ENCODE data around the gene MRC2. TPM values are rescaled to one million over a fixed set of nuclear protein-coding genes. Genes with fewer than 3 reads are reported as not detected.

Gene MRC2
- total RNA-seq, 2 experiments from 2014 or later: 8.1 to 9.0 TPM

- CTCF ChIA-PET: no interaction called here
- intact Hi-C loops (cut with micrococcal nuclease): loop anchor here (10.0 kb wide), 1 partner anchor 72 kb away; no protein-coding TSS in a partner anchor
- Mint-ChIP-seq H3K4me3 (peak overlapping the region; percentile 73), H3K27me3 (peaks cover 27% of the 10 kb centered on the region), H3K4me1 (ENCODE audit: low read depth) (peaks cover 22% of the 10 kb centered on the region), H3K36me3 (ENCODE audit: low read depth) (no peaks in the 10 kb centered on the region), H3K27ac (peak overlapping the region; percentile 80), H3K9me3 (peaks cover 2% of the 10 kb centered on the region)
- DNase-seq (peak; percentile 55), ATAC-seq (no peak)
- TF ChIP-seq CTCF (IDR thresholded peaks at IDR 0.05): no peak
- POLR2A ChIA-PET: interaction anchor here (1.8 kb wide), 1 partner anchor 9 kb away, joined by 5 read pairs; no protein-coding TSS in a partner anchor
Observed at GRCh38 chr17:62652251-62653001, 25.0 kb downstream of the MRC2 start.

GRCh38 chr17:62653002-62653825 lies 25.7 kb downstream of the MRC2 start:
- peaks cover 27% of the 10 kb centered on the region for H3K27me3 Mint-ChIP-seq
- peak overlapping the region; percentile 73 for H3K4me3 Mint-ChIP-seq
- peak; percentile 94 for ATAC-seq
- ChIA-PET POLR2A (interaction anchor here (0.5 to 1.8 kb wide), 4 partner anchors 9 to 71 kb away, joined by 3 to 5 read pairs (median 5); no protein-coding TSS in a partner anchor), CTCF (interaction anchor here (1.1 to 1.9 kb wide), 3 partner anchors 19 to 231 kb away, joined by 3 to 6 read pairs (median 6); no protein-coding TSS in a partner anchor)
- DNase-seq: peak; percentile 97
- no peaks in the 10 kb centered on the region for H3K36me3 Mint-ChIP-seq (ENCODE audit: low read depth)
- H3K9me3 Mint-ChIP-seq: peaks cover 2% of the 10 kb centered on the region
- peak overlapping the region; percentile 80 for H3K27ac Mint-ChIP-seq
- intact Hi-C loops (cut with micrococcal nuclease): loop anchor here (10.0 kb wide), 1 partner anchor 72 kb away; no protein-coding TSS in a partner anchor
- H3K4me1 Mint-ChIP-seq (ENCODE audit: low read depth): peaks cover 22% of the 10 kb centered on the region
- no peak for TF ChIP-seq CTCF (IDR thresholded peaks at IDR 0.05)

- ChIA-PET CTCF (interaction anchor here (1.1 to 1.9 kb wide), 3 partner anchors 18 to 232 kb away, joined by 3 to 6 read pairs (median 6); no protein-coding TSS in a partner anchor), POLR2A (interaction anchor here (0.5 to 1.8 kb wide), 4 partner anchors 8 to 70 kb away, joined by 3 to 5 read pairs (median 5); no protein-coding TSS in a partner anchor)
- H3K36me3 Mint-ChIP-seq (ENCODE audit: low read depth): peaks cover 3% of the 10 kb centered on the region
- intact Hi-C loops (cut with micrococcal nuclease): loop anchor here (10.0 kb wide), 1 partner anchor 71 kb away; no protein-coding TSS in a partner anchor
- H3K9me3 Mint-ChIP-seq: peaks cover 2% of the 10 kb centered on the region
- no peak for TF ChIP-seq CTCF (IDR thresholded peaks at IDR 0.05)
- peak overlapping the region; percentile 47 for H3K4me3 Mint-ChIP-seq
- peak overlapping the region; percentile 75 for H3K27ac Mint-ChIP-seq
- no peak for DNase-seq
- ATAC-seq: peak; percentile 6
- H3K4me1 Mint-ChIP-seq (ENCODE audit: low read depth): peaks cover 22% of the 10 kb centered on the region
- peaks cover 27% of the 10 kb centered on the region for H3K27me3 Mint-ChIP-seq
Observed at GRCh38 chr17:62653826-62654761, 26.6 kb downstream of the MRC2 start.

GRCh38 chr17:62655656-62656055 lies 28.2 kb downstream of the MRC2 start:
- intact Hi-C loops (cut with micrococcal nuclease): loop anchor here (10.0 kb wide), 1 partner anchor 69 kb away; no protein-coding TSS in a partner anchor
- ChIA-PET CTCF (no interaction called here), POLR2A (interaction anchor here (0.9 kb wide), 1 partner anchor 10 kb away, joined by 3 read pairs; no protein-coding TSS in a partner anchor)
- ATAC-seq (no peak), DNase-seq (no peak)
- Mint-ChIP-seq H3K27me3 (peaks cover 25% of the 10 kb centered on the region), H3K9me3 (peaks cover 8% of the 10 kb centered on the region), H3K4me1 (ENCODE audit: low read depth) (peaks cover 22% of the 10 kb centered on the region), H3K27ac (no peak overlapping the region), H3K36me3 (ENCODE audit: low read depth) (peaks cover 3% of the 10 kb centered on the region), H3K4me3 (no peak overlapping the region)
- TF ChIP-seq CTCF (IDR thresholded peaks at IDR 0.05): no peak
